ENCODE results near the gene SORL1. TPM values are rescaled to one million over a fixed set of nuclear protein-coding genes. Genes with fewer than 3 reads are reported as not detected.

The SORL1 gene
- total RNA-seq, 4 donors from 2014 or later = 3.0 to 12.3 (median 8.1) TPM

DNA sequence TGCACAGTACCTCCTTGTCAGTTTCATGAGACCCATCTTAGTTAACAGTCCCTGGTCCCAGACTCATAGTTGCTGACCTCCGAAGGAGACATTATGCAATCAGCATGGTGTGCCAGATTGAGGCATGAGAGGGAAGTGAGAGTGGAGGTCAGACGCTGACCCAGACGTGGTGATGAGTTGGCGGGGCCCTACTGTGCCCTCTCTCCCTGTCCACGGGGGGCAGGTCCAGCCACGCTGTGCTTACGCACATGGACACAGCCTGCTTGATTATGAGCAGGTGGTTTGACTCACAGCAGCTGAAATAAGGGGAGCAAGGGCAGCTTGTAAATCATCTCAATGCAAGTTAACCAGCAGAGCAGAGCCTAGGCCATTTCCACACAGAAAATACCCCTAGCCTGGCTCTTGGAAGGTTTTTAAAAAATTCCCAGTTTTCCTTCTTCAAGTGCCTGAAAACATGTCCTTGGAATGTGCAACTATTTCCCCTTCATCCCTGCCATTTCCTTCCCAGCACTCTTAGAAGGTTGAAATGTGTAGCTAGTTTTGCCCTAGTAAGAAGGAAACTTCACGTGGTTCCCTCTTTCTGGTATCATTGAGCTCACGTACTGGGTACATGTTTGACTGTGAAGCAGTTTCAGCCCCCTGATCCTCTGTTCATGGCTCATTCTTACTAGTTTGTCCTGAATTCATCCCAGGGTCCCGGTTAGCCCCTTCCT is 123.3 kb downstream of the SORL1 start:
- DNase-seq (ENCODE audit: extremely low spot score) = no peak
- intact Hi-C loops (cut with DNase I) = no loop called here
- 65% methylated on average over 10 of the region's 10 CpGs for WGBS
- TF ChIP-seq, protein P1, sequence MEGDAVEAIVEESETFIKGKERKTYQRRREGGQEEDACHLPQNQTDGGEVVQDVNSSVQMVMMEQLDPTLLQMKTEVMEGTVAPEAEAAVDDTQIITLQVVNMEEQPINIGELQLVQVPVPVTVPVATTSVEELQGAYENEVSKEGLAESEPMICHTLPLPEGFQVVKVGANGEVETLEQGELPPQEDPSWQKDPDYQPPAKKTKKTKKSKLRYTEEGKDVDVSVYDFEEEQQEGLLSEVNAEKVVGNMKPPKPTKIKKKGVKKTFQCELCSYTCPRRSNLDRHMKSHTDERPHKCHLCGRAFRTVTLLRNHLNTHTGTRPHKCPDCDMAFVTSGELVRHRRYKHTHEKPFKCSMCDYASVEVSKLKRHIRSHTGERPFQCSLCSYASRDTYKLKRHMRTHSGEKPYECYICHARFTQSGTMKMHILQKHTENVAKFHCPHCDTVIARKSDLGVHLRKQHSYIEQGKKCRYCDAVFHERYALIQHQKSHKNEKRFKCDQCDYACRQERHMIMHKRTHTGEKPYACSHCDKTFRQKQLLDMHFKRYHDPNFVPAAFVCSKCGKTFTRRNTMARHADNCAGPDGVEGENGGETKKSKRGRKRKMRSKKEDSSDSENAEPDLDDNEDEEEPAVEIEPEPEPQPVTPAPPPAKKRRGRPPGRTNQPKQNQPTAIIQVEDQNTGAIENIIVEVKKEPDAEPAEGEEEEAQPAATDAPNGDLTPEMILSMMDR (IDR thresholded peaks at IDR 0.05) = no peak
- TF ChIP-seq POLR2AphosphoS5 (IDR thresholded peaks at IDR 0.05) = peak; percentile 40 to 61
- H3K36me3 ChIP-seq = peaks cover 0 to 36% (median 0%) of the 10 kb centered on the region in 4 donors
- peaks cover 0 to 6% (median 5%) of the 10 kb centered on the region in 4 donors for H3K4me1 ChIP-seq
- peaks cover 0 to 3% (median 0%) of the 10 kb centered on the region in 4 donors for H3K9me3 ChIP-seq
- peak overlapping the region in 1 of 4 donors; percentile 13 for H3K27ac ChIP-seq (replicated peaks in 1 of 4)
- H3K4me3 ChIP-seq = no peak overlapping the region
- H3K27me3 ChIP-seq = no peaks in the 10 kb centered on the region

DNA sequence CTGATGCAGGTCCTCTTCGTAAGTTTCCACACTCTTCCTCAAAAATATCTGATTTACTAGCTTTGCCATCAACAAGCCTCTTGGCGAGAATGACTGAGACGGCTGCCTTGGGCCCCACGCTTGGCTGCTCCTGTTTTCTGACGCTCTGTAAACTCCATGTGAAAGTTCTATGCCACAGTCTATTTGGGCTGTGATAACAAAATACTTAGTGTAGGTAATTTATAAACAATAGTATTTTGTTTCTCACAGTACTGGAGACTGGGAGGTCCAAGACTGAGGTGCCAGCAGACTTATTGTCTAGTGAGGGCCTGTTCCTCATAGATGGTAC is 123.8 kb downstream of the SORL1 start:
- TF ChIP-seq POLR2AphosphoS5 (IDR thresholded peaks at IDR 0.05) (no peak), POLR2A (IDR thresholded peaks at IDR 0.05; ENCODE audit: low read depth) (no peak), EP300 (IDR thresholded peaks at IDR 0.05) (no peak)
- TF ChIP-seq, protein P1 (IDR thresholded peaks at IDR 0.05) = no peak
- 92% methylated on average over 5 of the region's 5 CpGs for WGBS
- intact Hi-C loops (cut with DNase I) = no loop called here

DNA sequence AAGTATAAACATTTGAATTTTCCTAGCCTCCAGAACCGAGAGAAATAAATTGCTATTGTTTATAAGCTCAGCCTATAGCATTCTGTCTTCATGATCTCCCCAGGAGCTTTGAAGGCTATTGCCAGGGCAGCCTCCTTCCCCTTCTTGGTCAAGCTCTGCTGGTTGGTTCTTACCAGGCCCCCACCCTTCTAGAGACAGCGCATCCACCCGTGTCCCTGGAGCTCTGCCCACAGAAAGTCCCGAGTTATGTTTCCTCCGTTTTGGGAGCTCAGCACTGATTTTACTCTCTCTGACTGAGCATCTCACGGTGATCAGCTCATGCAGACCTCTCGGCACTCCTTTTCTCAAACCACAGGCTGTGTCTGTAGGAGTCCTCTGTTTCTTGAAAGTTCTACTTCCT is 124.4 kb downstream of the SORL1 start:
- no peak for TF ChIP-seq POLR2A (IDR thresholded peaks at IDR 0.05; ENCODE audit: low read depth)
- no peak for TF ChIP-seq EP300 (IDR thresholded peaks at IDR 0.05)
- no peak for TF ChIP-seq POLR2AphosphoS5 (IDR thresholded peaks at IDR 0.05)
- TF ChIP-seq, protein P1 (IDR thresholded peaks at IDR 0.05) = no peak
- Histone ChIP-seq H3K9me3 (peaks cover 0 to 3% (median 0%) of the 10 kb centered on the region in 4 donors), H3K36me3 (peaks cover 0 to 30% (median 0%) of the 10 kb centered on the region in 4 donors), H3K4me3 (no peak overlapping the region), H3K4me1 (peaks cover 0 to 6% (median 5%) of the 10 kb centered on the region in 4 donors), H3K27me3 (no peaks in the 10 kb centered on the region), H3K27ac (replicated peaks in 1 of 4) (no peak overlapping the region)
- no peak for DNase-seq (ENCODE audit: extremely low spot score)
- WGBS = 64% methylated on average over 7 of the region's 7 CpGs
- intact Hi-C loops (cut with DNase I) = no loop called here

More for the DNA sequence above, 123.8 kb downstream of the SORL1 start:
- H3K4me1 ChIP-seq = peaks cover 0 to 6% (median 5%) of the 10 kb centered on the region in 4 donors
- H3K36me3 ChIP-seq = peaks cover 0 to 36% (median 0%) of the 10 kb centered on the region in 4 donors
- H3K27me3 ChIP-seq = no peaks in the 10 kb centered on the region
- H3K4me3 ChIP-seq = no peak overlapping the region
- H3K27ac ChIP-seq (replicated peaks in 1 of 4) = peak overlapping the region in 1 of 4 donors; percentile 13
- peaks cover 0 to 3% (median 0%) of the 10 kb centered on the region in 4 donors for H3K9me3 ChIP-seq
- no peak for DNase-seq (ENCODE audit: extremely low spot score)

DNA sequence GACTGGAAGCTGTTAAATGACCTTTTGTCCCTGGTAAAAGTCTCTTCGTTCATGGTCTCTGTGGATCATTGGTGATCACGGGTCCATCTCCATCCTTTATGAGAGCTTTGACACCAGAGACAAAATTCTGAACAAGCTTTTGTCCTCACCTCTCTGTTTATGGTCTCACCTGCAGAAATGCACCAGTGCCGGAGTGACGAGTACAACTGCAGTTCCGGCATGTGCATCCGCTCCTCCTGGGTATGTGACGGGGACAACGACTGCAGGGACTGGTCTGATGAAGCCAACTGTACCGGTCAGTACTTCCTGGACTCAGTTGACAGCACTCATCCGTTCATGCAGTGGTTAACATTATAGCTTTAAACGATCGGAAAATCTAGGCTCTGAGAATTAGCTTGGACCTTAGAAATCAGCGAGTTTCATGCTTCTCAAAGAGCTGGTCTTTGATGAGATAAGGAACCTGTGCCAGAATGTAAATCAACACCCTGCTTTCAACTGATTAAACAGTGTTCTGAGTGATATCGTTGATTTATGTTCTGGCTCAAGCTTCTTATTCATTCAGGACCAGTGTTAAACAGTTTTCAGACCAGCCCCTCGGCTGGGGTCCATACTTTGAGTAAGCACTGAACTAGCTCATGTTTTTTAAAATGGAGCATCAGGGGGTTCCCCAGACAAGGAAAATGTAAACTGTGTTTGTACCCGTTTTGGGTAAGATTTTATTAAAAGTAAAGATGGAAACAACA is 125.2 kb downstream of the SORL1 start:
- peaks cover 0 to 6% (median 5%) of the 10 kb centered on the region in 4 donors for H3K4me1 ChIP-seq
- DNase-seq (ENCODE audit: extremely low spot score) = no peak
- no peaks in the 10 kb centered on the region for H3K27me3 ChIP-seq
- H3K36me3 ChIP-seq = peaks cover 0 to 26% (median 0%) of the 10 kb centered on the region in 4 donors
- TF ChIP-seq, protein P1 (IDR thresholded peaks at IDR 0.05) = no peak
- TF ChIP-seq EP300 (IDR thresholded peaks at IDR 0.05) = no peak
- TF ChIP-seq POLR2A (IDR thresholded peaks at IDR 0.05; ENCODE audit: low read depth) = no peak
- no peak for TF ChIP-seq POLR2AphosphoS5 (IDR thresholded peaks at IDR 0.05)
- intact Hi-C loops (cut with DNase I) = no loop called here
- WGBS = 79% methylated on average over 16 of the region's 16 CpGs
- no peak overlapping the region for H3K27ac ChIP-seq (replicated peaks in 1 of 4)
- H3K9me3 ChIP-seq = peaks cover 0 to 3% (median 0%) of the 10 kb centered on the region in 4 donors
- H3K4me3 ChIP-seq = no peak overlapping the region
